Activated CD4-positive, alpha-beta memory T cell treated with anti-CD3 and anti-CD28 coated beads for 36 hours (primary cell): Measurements from ENCODE around the gene ZDHHC1. TPM values are rescaled to one million over a fixed set of nuclear protein-coding genes. Genes with fewer than 3 reads are reported as not detected.

Experiments used
- CTCF ChIA-PET: fragments of 350-600 bp; sonication (Branson Sonifier 250); formaldehyde crosslinking; loops from one replicate; lab custom pipeline; 2021; ENCODE audit warnings: antibody characterized with exemption, inconsistent platforms; lab: Charles Lee
- POLR2A ChIA-PET: fragments of 350-600 bp; sonication (Branson Sonifier 250); formaldehyde crosslinking; loops from one replicate; lab custom pipeline; 2021; ENCODE audit warnings: antibody characterized with exemption; lab: Charles Lee
- DNase-seq: peaks from one replicate; pipeline ENCODE4 v3.0.0-alpha.2; 2020
- H3K27ac Mint-ChIP-seq: one replicate; pipeline ENCODE4 v1.8.0; 2021; ENCODE audit warnings: mixed read lengths
- H3K27me3 Mint-ChIP-seq: one replicate; pipeline ENCODE4 v1.8.0; 2021; ENCODE audit warnings: mixed read lengths
- H3K36me3 Mint-ChIP-seq: one replicate; pipeline ENCODE4 v1.8.0; 2021; ENCODE audit warnings: mixed read lengths
- H3K4me1 Mint-ChIP-seq: one replicate; pipeline ENCODE4 v1.8.0; 2021; ENCODE audit warnings: low read depth, mixed read lengths
- H3K4me3 Mint-ChIP-seq: one replicate; pipeline ENCODE4 v1.8.0; 2021; ENCODE audit warnings: mild to moderate bottlenecking, mixed read lengths
- H3K9me3 Mint-ChIP-seq: one replicate; pipeline ENCODE4 v1.8.0; 2021; ENCODE audit warnings: mixed read lengths
- intact Hi-C: fragments of 100-400 bp; cut with micrococcal nuclease; formaldehyde crosslinking; loops from one replicate; pipeline ENCODE4 v1.15.1; 2023
- total RNA-seq, 2 experiments: library from RNA; stranded (reverse); gene quantifications; one replicate each; pipeline ENCODE4 v1.2.3, GENCODE V29; 2021

The ZDHHC1 gene
- total RNA-seq, 2 experiments from 2014 or later: 0.57 to 0.68 TPM

GRCh38 chr16:67400901-67401300 lies 15.4 kb downstream of the ZDHHC1 start:
- Mint-ChIP-seq H3K4me1 (no peaks in the 10 kb centered on the region), H3K27ac (no peak overlapping the region), H3K27me3 (peaks cover 2% of the 10 kb centered on the region), H3K36me3 (no peaks in the 10 kb centered on the region), H3K9me3 (no peaks in the 10 kb centered on the region), H3K4me3 (no peak overlapping the region)
- DNase-seq: no peak
- ChIA-PET POLR2A (no interaction called here), CTCF (interaction anchor here (0.8 to 5.5 kb wide), 4 partner anchors 17 to 140 kb away, joined by 3 to 36 read pairs (median 10); partner anchors contain the start of gene PLEKHG4)
- intact Hi-C loops: no loop called here

GRCh38 chr16:67399749-67400704 lies 16.2 kb downstream of the ZDHHC1 start:
- Mint-ChIP-seq H3K4me1 (no peaks in the 10 kb centered on the region), H3K36me3 (no peaks in the 10 kb centered on the region), H3K9me3 (no peaks in the 10 kb centered on the region), H3K27ac (no peak overlapping the region), H3K27me3 (peaks cover 11% of the 10 kb centered on the region), H3K4me3 (no peak overlapping the region)
- intact Hi-C loops: loop anchor here (2.0 to 5.0 kb wide), 3 partner anchors 27 to 138 kb away; partner anchors contain the start of gene PLEKHG4
- POLR2A ChIA-PET: interaction anchor here (0.7 kb wide), 1 partner anchor 9 kb away, joined by 3 read pairs; no protein-coding TSS in a partner anchor
- CTCF ChIA-PET: interaction anchor here (0.6 to 5.5 kb wide), 36 partner anchors 11 to 493 kb away, joined by 3 to 36 read pairs (median 4); partner anchors contain the start of genes PLEKHG4 and SLC9A5
- no peak for DNase-seq

GRCh38 chr16:67399218-67399733 lies 17.0 kb downstream of the ZDHHC1 start:
- CTCF ChIA-PET: interaction anchor here (0.6 to 5.5 kb wide), 36 partner anchors 12 to 492 kb away, joined by 3 to 36 read pairs (median 4); partner anchors contain the start of genes PLEKHG4 and SLC9A5
- DNase-seq: peak; percentile 65
- POLR2A ChIA-PET: no interaction called here
- peaks cover 13% of the 10 kb centered on the region for H3K27me3 Mint-ChIP-seq
- intact Hi-C loops: loop anchor here (2.0 to 5.0 kb wide), 3 partner anchors 26 to 137 kb away; partner anchors contain the start of gene PLEKHG4
- H3K4me3 Mint-ChIP-seq: no peak overlapping the region
- no peaks in the 10 kb centered on the region for H3K9me3 Mint-ChIP-seq
- H3K4me1 Mint-ChIP-seq: peaks cover under 1% of the 10 kb centered on the region
- no peak overlapping the region for H3K27ac Mint-ChIP-seq
- H3K36me3 Mint-ChIP-seq: no peaks in the 10 kb centered on the region

- Mint-ChIP-seq H3K9me3 (no peaks in the 10 kb centered on the region), H3K4me3 (no peak overlapping the region), H3K4me1 (peaks cover 5% of the 10 kb centered on the region), H3K27ac (no peak overlapping the region), H3K27me3 (peaks cover 18% of the 10 kb centered on the region), H3K36me3 (no peaks in the 10 kb centered on the region)
- no peak for DNase-seq
- intact Hi-C loops: loop anchor here (2.0 to 5.0 kb wide), 3 partner anchors 26 to 136 kb away; partner anchors contain the start of gene PLEKHG4
- ChIA-PET CTCF (interaction anchor here (1.0 to 5.5 kb wide), 10 partner anchors 20 to 150 kb away, joined by 3 to 36 read pairs (median 6); partner anchors contain the start of genes PLEKHG4 and SLC9A5), POLR2A (no interaction called here)
Observed at GRCh38 chr16:67398546-67399217, 17.6 kb downstream of the ZDHHC1 start.

GRCh38 chr16:67397812-67398545 lies 18.3 kb downstream of the ZDHHC1 start:
- ChIA-PET CTCF (interaction anchor here (0.6 to 5.5 kb wide), 5 partner anchors 19 to 408 kb away, joined by 3 to 36 read pairs (median 6); partner anchors contain the start of genes RANBP10 and TSNAXIP1), POLR2A (no interaction called here)
- intact Hi-C loops: loop anchor here (2.0 to 5.0 kb wide), 3 partner anchors 25 to 136 kb away; partner anchors contain the start of gene PLEKHG4
- no peak for DNase-seq
- Mint-ChIP-seq H3K4me3 (no peak overlapping the region), H3K27ac (no peak overlapping the region), H3K36me3 (no peaks in the 10 kb centered on the region), H3K4me1 (peaks cover 5% of the 10 kb centered on the region), H3K27me3 (peaks cover 20% of the 10 kb centered on the region), H3K9me3 (no peaks in the 10 kb centered on the region)

- H3K27ac Mint-ChIP-seq: no peak overlapping the region
- ChIA-PET POLR2A (no interaction called here), CTCF (interaction anchor here (0.6 to 1.8 kb wide), 2 partner anchors 31 to 409 kb away, joined by 3 to 5 read pairs; partner anchors contain the start of genes RANBP10 and TSNAXIP1)
- peaks cover 5% of the 10 kb centered on the region for H3K4me1 Mint-ChIP-seq
- no peak for DNase-seq
- H3K36me3 Mint-ChIP-seq: no peaks in the 10 kb centered on the region
- no peak overlapping the region for H3K4me3 Mint-ChIP-seq
- intact Hi-C loops: loop anchor here (5.0 kb wide), 1 partner anchor 135 kb away; no protein-coding TSS in a partner anchor
- H3K9me3 Mint-ChIP-seq: no peaks in the 10 kb centered on the region
- peaks cover 26% of the 10 kb centered on the region for H3K27me3 Mint-ChIP-seq
Observed at GRCh38 chr16:67397036-67397801, 19.1 kb downstream of the ZDHHC1 start.

- ChIA-PET POLR2A (no interaction called here), CTCF (no interaction called here)
- no peak overlapping the region for H3K4me3 Mint-ChIP-seq
- no peaks in the 10 kb centered on the region for H3K9me3 Mint-ChIP-seq
- H3K36me3 Mint-ChIP-seq: no peaks in the 10 kb centered on the region
- peaks cover 5% of the 10 kb centered on the region for H3K4me1 Mint-ChIP-seq
- no peak for DNase-seq
- peaks cover 26% of the 10 kb centered on the region for H3K27me3 Mint-ChIP-seq
- no peak overlapping the region for H3K27ac Mint-ChIP-seq
- intact Hi-C loops: loop anchor here (5.0 kb wide), 1 partner anchor 134 kb away; no protein-coding TSS in a partner anchor
Observed at GRCh38 chr16:67396159-67397035, 19.9 kb downstream of the ZDHHC1 start.

- H3K36me3 Mint-ChIP-seq: no peaks in the 10 kb centered on the region
- intact Hi-C loops: loop anchor here (5.0 kb wide), 1 partner anchor 133 kb away; no protein-coding TSS in a partner anchor
- CTCF ChIA-PET: no interaction called here
- no peaks in the 10 kb centered on the region for H3K9me3 Mint-ChIP-seq
- POLR2A ChIA-PET: no interaction called here
- no peak overlapping the region for H3K4me3 Mint-ChIP-seq
- no peak for DNase-seq
- H3K27me3 Mint-ChIP-seq: peaks cover 26% of the 10 kb centered on the region
- no peak overlapping the region for H3K27ac Mint-ChIP-seq
- H3K4me1 Mint-ChIP-seq: peaks cover 5% of the 10 kb centered on the region
Observed at GRCh38 chr16:67395458-67396158, 20.7 kb downstream of the ZDHHC1 start.

- no peak overlapping the region for H3K27ac Mint-ChIP-seq
- H3K9me3 Mint-ChIP-seq: no peaks in the 10 kb centered on the region
- no peaks in the 10 kb centered on the region for H3K36me3 Mint-ChIP-seq
- peaks cover 5% of the 10 kb centered on the region for H3K4me1 Mint-ChIP-seq
- ChIA-PET POLR2A (no interaction called here), CTCF (interaction anchor here (0.6 to 1.7 kb wide), 2 partner anchors 22 to 147 kb away, joined by 3 to 9 read pairs; partner anchors contain the start of gene SLC9A5)
- no peak overlapping the region for H3K4me3 Mint-ChIP-seq
- intact Hi-C loops: loop anchor here (5.0 kb wide), 1 partner anchor 133 kb away; no protein-coding TSS in a partner anchor
- no peak for DNase-seq
- peaks cover 26% of the 10 kb centered on the region for H3K27me3 Mint-ChIP-seq
Observed at GRCh38 chr16:67395105-67395457, 21.2 kb downstream of the ZDHHC1 start.
